H1 (cell line): Measurements from ENCODE around the gene PRMT5. TPM values are rescaled to one million over a fixed set of nuclear protein-coding genes. Genes with fewer than 3 reads are reported as not detected.

Experiments used
- CTCF ChIA-PET: fragments of 300-600 bp; sonication (Branson Sonifier 250); formaldehyde crosslinking; loops from one replicate; lab custom pipeline; 2021; ENCODE audit not compliant: partially characterized antibody; lab: Charles Lee
- POLR2A ChIA-PET: fragments of 300-600 bp; sonication (Branson Sonifier 250); formaldehyde crosslinking; loops from one replicate; lab custom pipeline; 2021; ENCODE audit warnings: inconsistent platforms; ENCODE audit not compliant: partially characterized antibody; lab: Charles Lee
- DNase-seq, 2 experiments: peaks; one replicate each; pipeline versions ENCODE4 v3.0.0 to v3.0.0-alpha.2; 2010 to 2022; ENCODE audit warnings: low spot score in 2 of 2, low read depth in 1 of 2, mixed read lengths in 1 of 2
- FAIRE-seq: peaks from 2 replicates; lab custom pipeline; 2011; peaks lifted over from hg19 to GRCh38; lab: Jason Lieb, UNC
- H2AFZ ChIP-seq: 2 replicates; pipeline ENCODE4 v1.8.1; 2012; ENCODE audit warnings: low read length, inconsistent platforms
- H2AK5ac ChIP-seq: 2 replicates; pipeline ENCODE4 v1.6.1; 2013; ENCODE audit warnings: low read depth, low read length
- H2BK120ac ChIP-seq: replicated peaks from 2 replicates; pipeline ENCODE3; 2013; ENCODE audit warnings: low read depth, low read length, inconsistent platforms
- H2BK12ac ChIP-seq: 2 replicates; pipeline ENCODE4 v1.6.1; 2013; ENCODE audit warnings: low read depth, low read length
- H2BK15ac ChIP-seq: 2 replicates; pipeline ENCODE4 v1.6.1; 2013; ENCODE audit warnings: low read length
- H2BK20ac ChIP-seq: 2 replicates; pipeline ENCODE4 v1.6.1; 2013; ENCODE audit warnings: low read length
- H2BK5ac ChIP-seq: 2 replicates; pipeline ENCODE4 v1.6.1; 2013; ENCODE audit warnings: low read depth, low read length
- H3K14ac ChIP-seq: 2 replicates; pipeline ENCODE4 v1.6.1; 2013; ENCODE audit warnings: inconsistent platforms; ENCODE audit not compliant: insufficient read length
- H3K18ac ChIP-seq: 2 replicates; pipeline ENCODE4 v1.6.1; 2013; ENCODE audit warnings: low read length; ENCODE audit errors: extremely low read depth
- H3K23ac ChIP-seq: 2 replicates; pipeline ENCODE4 v1.6.1; 2013; ENCODE audit warnings: inconsistent platforms; ENCODE audit not compliant: insufficient read length
- H3K23me2 ChIP-seq: 2 replicates; pipeline ENCODE4 v1.6.1; 2013; ENCODE audit warnings: low read depth, low read length
- H3K27ac ChIP-seq: 2 replicates; pipeline ENCODE4 v1.6.1; 2011; ENCODE audit warnings: low read depth, low read length, inconsistent platforms
- H3K27me3 ChIP-seq, 4 experiments: replicated peaks in 1 of 4; 1 replicate in 1 of 4; 2 replicates in 3 of 4; pipeline versions ENCODE4 v1.6.1 to v1.8.1; 2011 to 2013; ENCODE audit warnings: low read length in 3 of 4, mild to moderate bottlenecking in 3 of 4, inconsistent platforms in 2 of 4, mixed read lengths in 2 of 4, moderate library complexity in 1 of 4; ENCODE audit not compliant: control insufficient read depth in 3 of 4, insufficient read depth in 3 of 4; ENCODE audit errors: extremely low read depth in 1 of 4
- H3K36me3 ChIP-seq, 4 experiments: 2 replicates each; pipeline versions ENCODE4 v1.6.1 to v1.8.1; 2011 to 2013; ENCODE audit warnings: mild to moderate bottlenecking in 4 of 4, low read length in 3 of 4, moderate library complexity in 2 of 4, control low read depth in 1 of 4, inconsistent platforms in 1 of 4; ENCODE audit not compliant: insufficient read depth in 4 of 4, control insufficient read depth in 2 of 4
- H3K4ac ChIP-seq: replicated peaks from 2 replicates; pipeline ENCODE3; 2013; ENCODE audit warnings: low read length, low read depth, mixed read lengths, inconsistent platforms; ENCODE audit not compliant: insufficient read length
- H3K4me1 ChIP-seq, 4 experiments: replicated peaks in 1 of 4; 1 replicate in 1 of 4; 2 replicates in 3 of 4; pipeline versions ENCODE4 v1.6.1 to v1.8.1; 2011 to 2013; ENCODE audit warnings: low read length in 3 of 4, inconsistent platforms in 2 of 4, mixed read lengths in 1 of 4; ENCODE audit not compliant: insufficient read depth in 4 of 4, control insufficient read depth in 3 of 4
- H3K4me2 ChIP-seq, 2 experiments: 2 replicates each; pipeline versions ENCODE4 v1.6.1 to v1.8.1; 2011 to 2013; ENCODE audit warnings: low read depth in 2 of 2, low read length in 2 of 2, control low read depth in 1 of 2, inconsistent platforms in 1 of 2, mild to moderate bottlenecking in 1 of 2; ENCODE audit not compliant: insufficient read depth in 1 of 2
- H3K4me3 ChIP-seq, 4 experiments: fragments of 200-600, 300-600 bp in 1 of 4; sonication (generic), shearing (Covaris generic), sonication (Bioruptor Twin) in 1 of 4; 2 replicates each; pipeline versions ENCODE4 v1.5.1 to v1.8.1; 2011 to 2016; ENCODE audit warnings: low read length in 4 of 4, low read depth in 3 of 4, control low read depth in 2 of 4, inconsistent platforms in 2 of 4, mild to moderate bottlenecking in 2 of 4, mixed read lengths in 1 of 4, moderate library complexity in 1 of 4; ENCODE audit not compliant: insufficient read depth in 2 of 4; ENCODE audit errors: extremely low read depth in 1 of 4
- H3K56ac ChIP-seq: replicated peaks from 2 replicates; pipeline ENCODE3; 2013; ENCODE audit warnings: low read depth, mild to moderate bottlenecking, mixed read lengths, low read length, inconsistent platforms; ENCODE audit not compliant: insufficient read length
- H3K79me1 ChIP-seq: 2 replicates; pipeline ENCODE4 v1.6.1; 2013; ENCODE audit warnings: low read depth, low read length, control low read depth
- H3K79me2 ChIP-seq, 2 experiments: 2 replicates each; pipeline versions ENCODE4 v1.6.1 to v1.8.1; 2012 to 2013; ENCODE audit warnings: low read length in 2 of 2, mild to moderate bottlenecking in 2 of 2, inconsistent platforms in 1 of 2; ENCODE audit not compliant: insufficient read depth in 2 of 2, control insufficient read depth in 1 of 2
- H3K9ac ChIP-seq, 4 experiments: replicated peaks in 1 of 4; 1 replicate in 1 of 4; 2 replicates in 3 of 4; pipeline versions ENCODE4 v1.6.1 to v1.8.1; 2011 to 2013; ENCODE audit warnings: low read depth in 3 of 4, low read length in 3 of 4, control low read depth in 2 of 4, mild to moderate bottlenecking in 2 of 4, moderate library complexity in 2 of 4, inconsistent platforms in 1 of 4; ENCODE audit errors: extremely low read depth in 1 of 4
- H3K9me3 ChIP-seq, 2 experiments: 2 replicates each; pipeline versions ENCODE4 v1.6.1 to v1.8.1; 2012 to 2013; ENCODE audit warnings: mild to moderate bottlenecking in 2 of 2, moderate library complexity in 2 of 2, control low read depth in 1 of 2, inconsistent platforms in 1 of 2, low read depth in 1 of 2, low read length in 1 of 2, mixed read lengths in 1 of 2; ENCODE audit not compliant: insufficient read depth in 2 of 2
- H4K20me1 ChIP-seq, 2 experiments: replicated peaks in 1 of 2; 2 replicates each; pipeline versions ENCODE3 to v1.8.1; 2011 to 2013; ENCODE audit warnings: inconsistent platforms in 2 of 2, low read length in 2 of 2, mild to moderate bottlenecking in 1 of 2; ENCODE audit not compliant: insufficient read depth in 2 of 2, control insufficient read depth in 1 of 2
- H4K5ac ChIP-seq: 2 replicates; pipeline ENCODE4 v1.6.1; 2013; ENCODE audit warnings: low read length, low read depth, mixed read lengths, inconsistent platforms; ENCODE audit not compliant: insufficient read length
- H4K8ac ChIP-seq: 2 replicates; pipeline ENCODE4 v1.8.0; 2013; ENCODE audit warnings: mild to moderate bottlenecking, moderate library complexity, low read length, inconsistent platforms; ENCODE audit not compliant: insufficient read depth; ENCODE audit errors: extremely low read depth
- H4K91ac ChIP-seq: replicated peaks from 2 replicates; pipeline ENCODE3; 2013; ENCODE audit warnings: low read length, mixed read lengths, inconsistent platforms; ENCODE audit not compliant: insufficient read length
- BACH1 ChIP-seq: IDR thresholded peaks from 2 replicates; pipeline ENCODE4 v1.6.1; 2012; ENCODE audit warnings: low read length, improper control_type of control experiment
- CEBPB ChIP-seq: IDR thresholded peaks from 2 replicates; pipeline ENCODE4 v1.6.1; 2012; ENCODE audit warnings: low read depth, low read length
- NRF1 ChIP-seq: IDR thresholded peaks from 2 replicates; pipeline ENCODE4 v1.6.1; 2011; ENCODE audit warnings: mild to moderate bottlenecking, low read depth, low read length, improper control_type of control experiment
- POLR2AphosphoS5 ChIP-seq: IDR thresholded peaks from 2 replicates; pipeline ENCODE4 v1.6.1; 2011; ENCODE audit warnings: low read depth, low read length
- POU5F1 ChIP-seq: IDR thresholded peaks from 2 replicates; pipeline ENCODE4 v1.6.1; 2011; ENCODE audit warnings: low read depth, mild to moderate bottlenecking, low read length, moderate library complexity
- RXRA ChIP-seq: IDR thresholded peaks from 2 replicates; pipeline ENCODE4 v1.6.1; 2011; ENCODE audit warnings: low read depth, mild to moderate bottlenecking, low read length, moderate library complexity; ENCODE audit not compliant: insufficient read depth
- SIX5 ChIP-seq: IDR thresholded peaks from 2 replicates; pipeline ENCODE4 v1.6.1; 2011; ENCODE audit warnings: mild to moderate bottlenecking, low read depth, low read length
- SUZ12 ChIP-seq: fragments of 200-600 bp; sonication (generic); IDR thresholded peaks from 2 replicates; pipeline ENCODE4 v1.6.1; 2012; ENCODE audit warnings: mild to moderate bottlenecking, inconsistent platforms, low read length, moderate library complexity, mixed read lengths
- TEAD4 ChIP-seq: IDR thresholded peaks from 2 replicates; pipeline ENCODE4 v1.6.1; 2012; ENCODE audit warnings: low read depth, low read length, inconsistent platforms, mixed read lengths
- USF2 ChIP-seq: IDR thresholded peaks from 2 replicates; pipeline ENCODE4 v1.6.1; 2011; ENCODE audit warnings: low read length, improper control_type of control experiment
- YY1 ChIP-seq: IDR thresholded peaks from 2 replicates; pipeline ENCODE4 v1.6.1; 2011; ENCODE audit warnings: low read depth, mild to moderate bottlenecking, low read length
- WGBS, 2 experiments: shearing (Covaris generic) in 1 of 2; methylation state at CpG; one replicate each; pipeline versions ENCODE4 v1.1.6 to v1.1.7; 2013 to 2015; ENCODE audit warnings: low lambda C conversion rate in 2 of 2, mixed read lengths in 2 of 2, inconsistent platforms in 1 of 2, low coverage in 1 of 2, missing lambda C conversion rate in 1 of 2; ENCODE audit not compliant: insufficient replicate concordance in 2 of 2, insufficient coverage in 1 of 2, insufficient read length in 1 of 2; ENCODE audit errors: extremely low coverage in 1 of 2, missing lambda C conversion rate in 1 of 2; 5-methylcytosine and 5-hydroxymethylcytosine counted together
- polyA plus RNA-seq, 7 experiments: library from polyadenylated mRNA; depleted of rRNA in 3 of 7; stranded (reverse) in 5 of 7; unstranded in 2 of 7; fragments of >200 nt in 5 of 7; fragments of 200-250 nt in 2 of 7; gene quantifications; 1 replicate in 5 of 7; 2 replicates in 1 of 7; 4 replicates in 1 of 7; pipeline versions ENCODE4 v1.2.1 to v1.2.3, GENCODE V29; 2011 to 2013; ENCODE audit warnings: missing spikeins in 2 of 7, mixed read lengths in 2 of 7
- total RNA-seq: library from RNA; stranded (reverse); fragmentation: NEBNext Ultra II Directional; extraction: Animal tissue kit (Norgen Biotek cat#: 25700); gene quantifications from 2 replicates; pipeline ENCODE4 v1.2.1, GENCODE V29; 2021

The PRMT5 gene
- total and polyA plus RNA-seq, 2 of the 8 experiments (the other 6 are each of a cell fraction or from before 2014, with no cell fraction given) = 171 to 402 TPM

GRCh38 chr14:22928237-22929103 lies 706 bp downstream of the PRMT5 start:
- peak overlapping the region; percentile 8 for H4K91ac ChIP-seq
- peak overlapping the region; percentile 95; the same call in 1 of the 2 replicates for H2BK5ac ChIP-seq
- ChIA-PET CTCF (interaction anchor here (0.7 to 3.2 kb wide), 12 partner anchors 12 to 370 kb away, joined by 3 to 22 read pairs (median 4); partner anchors contain the start of genes LRP10 and PSMB11), POLR2A (interaction anchor here (0.6 to 4.6 kb wide), 23 partner anchors 9 to 398 kb away, joined by 3 to 67 read pairs (median 5); partner anchors contain the start of genes ACIN1, AJUBA, C14orf119 and HAUS4)
- no peak overlapping the region for H2BK15ac ChIP-seq
- WGBS, 2 experiments = 40% methylated on average over 12 of the region's 12 CpGs; no CpG with 5 or more reads in 1 of the 2 experiments
- H3K27ac ChIP-seq = peak overlapping the region; percentile 95
- peak overlapping the region; percentile 82 to 96 (median 89); a peak in 6 of 7 replicates for H3K9ac ChIP-seq
- H2BK120ac ChIP-seq = no peak overlapping the region
- no peak overlapping the region for H2BK12ac ChIP-seq
- H3K79me2 ChIP-seq = peaks cover 5 to 21% of the 10 kb centered on the region in 2 experiments
- no peak overlapping the region for H3K18ac ChIP-seq
- H3K4me2 ChIP-seq = peak overlapping the region; percentile 85 to 88
- H2BK20ac ChIP-seq = no peak overlapping the region
- DNase-seq = no peak
- peaks cover 0 to 2% of the 10 kb centered on the region in 2 experiments for H4K20me1 ChIP-seq
- no peak overlapping the region for H3K14ac ChIP-seq
- H3K23ac ChIP-seq = no peak overlapping the region
- peak overlapping the region; percentile 96 for H4K5ac ChIP-seq
- H3K36me3 ChIP-seq = peaks cover 21 to 38% (median 30%) of the 10 kb centered on the region in 4 experiments; a peak in 7 of 8 replicates
- H3K79me1 ChIP-seq = peaks cover 5% of the 10 kb centered on the region; the same call in 1 of the 2 replicates
- H2AK5ac ChIP-seq = no peak overlapping the region
- peak overlapping the region; percentile 74 for H3K56ac ChIP-seq
- peaks cover 9% of the 10 kb centered on the region for H3K23me2 ChIP-seq
- H3K9me3 ChIP-seq = no peaks in the 10 kb centered on the region
- H3K4ac ChIP-seq = no peak overlapping the region
- peaks cover 0 to 3% (median 1%) of the 10 kb centered on the region in 4 experiments; a peak in 3 of 7 replicates for H3K4me1 ChIP-seq
- H2AFZ ChIP-seq = peak overlapping the region; percentile 77; the same call in 1 of the 2 replicates
- peak overlapping the region; percentile 65 to 94 (median 86) for H3K4me3 ChIP-seq
- no peak overlapping the region; the same call in 1 of the 2 replicates for H4K8ac ChIP-seq
- no peaks in the 10 kb centered on the region for H3K27me3 ChIP-seq
- FAIRE-seq = no peak
- no peak for TF ChIP-seq YY1
- no peak for TF ChIP-seq BACH1
- no peak for TF ChIP-seq TEAD4
- no peak for TF ChIP-seq NRF1
- no peak for TF ChIP-seq USF2
- TF ChIP-seq SUZ12 = no peak
- no peak for TF ChIP-seq CEBPB
- no peak for TF ChIP-seq SIX5
- no peak for TF ChIP-seq POU5F1
- TF ChIP-seq POLR2AphosphoS5 = no peak
- TF ChIP-seq RXRA = no peak
